Tibial nerve (tissue), 3 donors: ENCODE results near the gene ARHGEF17.

Source experiments
- POLR2A ChIP-seq, 2 donors: fragments of 450-650 bp; IDR thresholded peaks; one replicate each; pipeline ENCODE4 v1.6.1; 2017; ENCODE audit warnings: antibody characterized with exemption in 2 of 2, mild to moderate bottlenecking in 2 of 2, moderate library complexity in 2 of 2
- TF ChIP-seq, protein P1 (sequence below), 5 experiments: fragments of 200-600 bp in 3 of 5; fragments of 450-650 bp in 2 of 5; sonication (generic) in 3 of 5; IDR thresholded peaks; one replicate each; pipeline ENCODE4 v1.5.1; 2016 to 2019; ENCODE audit warnings: antibody characterized with exemption in 5 of 5, mild to moderate bottlenecking in 3 of 5, moderate library complexity in 2 of 5

DNA sequence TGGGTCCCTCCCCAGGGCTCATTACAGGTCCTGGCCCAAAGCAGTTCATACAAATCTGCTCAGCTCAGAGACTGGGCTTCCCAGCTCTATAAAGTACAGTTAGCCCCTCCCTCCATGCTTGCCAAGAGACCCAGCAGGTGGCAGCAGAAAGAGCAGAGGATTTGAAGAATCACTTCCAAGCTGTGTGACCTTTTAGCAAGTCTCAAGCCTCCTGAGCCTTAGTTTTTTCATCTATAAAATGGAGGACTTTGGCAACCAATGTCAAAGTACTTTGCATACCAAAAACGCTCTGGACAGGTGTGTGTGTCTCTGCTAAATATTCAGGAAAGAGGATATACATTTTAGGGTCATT, 94.7 kb downstream of the ARHGEF17 start:
- TF ChIP-seq, protein P1, sequence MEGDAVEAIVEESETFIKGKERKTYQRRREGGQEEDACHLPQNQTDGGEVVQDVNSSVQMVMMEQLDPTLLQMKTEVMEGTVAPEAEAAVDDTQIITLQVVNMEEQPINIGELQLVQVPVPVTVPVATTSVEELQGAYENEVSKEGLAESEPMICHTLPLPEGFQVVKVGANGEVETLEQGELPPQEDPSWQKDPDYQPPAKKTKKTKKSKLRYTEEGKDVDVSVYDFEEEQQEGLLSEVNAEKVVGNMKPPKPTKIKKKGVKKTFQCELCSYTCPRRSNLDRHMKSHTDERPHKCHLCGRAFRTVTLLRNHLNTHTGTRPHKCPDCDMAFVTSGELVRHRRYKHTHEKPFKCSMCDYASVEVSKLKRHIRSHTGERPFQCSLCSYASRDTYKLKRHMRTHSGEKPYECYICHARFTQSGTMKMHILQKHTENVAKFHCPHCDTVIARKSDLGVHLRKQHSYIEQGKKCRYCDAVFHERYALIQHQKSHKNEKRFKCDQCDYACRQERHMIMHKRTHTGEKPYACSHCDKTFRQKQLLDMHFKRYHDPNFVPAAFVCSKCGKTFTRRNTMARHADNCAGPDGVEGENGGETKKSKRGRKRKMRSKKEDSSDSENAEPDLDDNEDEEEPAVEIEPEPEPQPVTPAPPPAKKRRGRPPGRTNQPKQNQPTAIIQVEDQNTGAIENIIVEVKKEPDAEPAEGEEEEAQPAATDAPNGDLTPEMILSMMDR (IDR thresholded peaks at IDR 0.05), result peak in 1 of 5 experiments; percentile 7
- no peak for TF ChIP-seq POLR2A (IDR thresholded peaks at IDR 0.05)
